Stimulated activated CD4-positive, alpha-beta T cell treated with anti-CD3 and anti-CD28 coated beads, Interleukin-15, amount 100 ng/mL, for 1 hour (primary cell): ENCODE measurements around the gene MYO1E.
"Not testable (repeated sequence)": the region's sequence is repeated elsewhere in the genome, so short reads cannot be mapped to it uniquely, and the experiment has no call there.

Source experiments
- DNase-seq, 2 donors: peaks; one replicate each; pipeline ENCODE4 v3.0.0-alpha.2; 2020; ENCODE audit warnings: low read depth in 1 of 2, low spot score in 1 of 2

The MYO1E gene

GRCh38 chr15:59352189-59352588, 20.5 kb downstream of the MYO1E start:
- no peak for DNase-seq

GRCh38 chr15:59350421-59350732, 22.3 kb downstream of the MYO1E start:
- DNase-seq = no peak

GRCh38 chr15:59349680-59350420, 22.8 kb downstream of the MYO1E start:
- no peak for DNase-seq

GRCh38 chr15:59347915-59348314, 24.8 kb downstream of the MYO1E start:
- no peak for DNase-seq

- no peak for DNase-seq
Observed at GRCh38 chr15:59346951-59347350, 25.7 kb downstream of the MYO1E start.

- DNase-seq = no peak
Observed at GRCh38 chr15:59345326-59345725, 27.3 kb downstream of the MYO1E start.

- DNase-seq = no peak
Observed at GRCh38 chr15:59344311-59344710, 28.4 kb downstream of the MYO1E start.

GRCh38 chr15:59340325-59340724, 32.3 kb downstream of the MYO1E start:
- no peak for DNase-seq

- no peak for DNase-seq
Observed at GRCh38 chr15:59339252-59339672, 33.4 kb downstream of the MYO1E start.

- no peak for DNase-seq
Observed at GRCh38 chr15:59338414-59338813, 34.3 kb downstream of the MYO1E start.

- not testable (repeated sequence) for DNase-seq
Observed at GRCh38 chr15:59336725-59337124, 35.9 kb downstream of the MYO1E start.

GRCh38 chr15:59335207-59335786, 37.4 kb downstream of the MYO1E start:
- DNase-seq = no peak

- DNase-seq = no peak
Observed at GRCh38 chr15:59334076-59334415, 38.6 kb downstream of the MYO1E start.

GRCh38 chr15:59333401-59334075, 39.1 kb downstream of the MYO1E start:
- DNase-seq = no peak

GRCh38 chr15:59332009-59332408, 40.7 kb downstream of the MYO1E start:
- no peak for DNase-seq

- DNase-seq = no peak
Observed at GRCh38 chr15:59330649-59331048, 42.0 kb downstream of the MYO1E start.

- no peak for DNase-seq
Observed at GRCh38 chr15:59329570-59330350, 42.9 kb downstream of the MYO1E start.

- DNase-seq = no peak
Observed at GRCh38 chr15:59329091-59329490, 43.6 kb downstream of the MYO1E start.

GRCh38 chr15:59327942-59328341, 44.7 kb downstream of the MYO1E start:
- DNase-seq = no peak

GRCh38 chr15:59326856-59327255, 45.8 kb downstream of the MYO1E start:
- no peak for DNase-seq

- no peak for DNase-seq
Observed at GRCh38 chr15:59322056-59322759, 50.5 kb downstream of the MYO1E start.
